ENCODE data around the gene FAM90A1. TPM values are rescaled to one million over a fixed set of nuclear protein-coding genes. Genes with fewer than 3 reads are reported as not detected.
A peak's percentile ranks its signal among the peaks of the same experiment; 100 is the strongest.
"Not testable (repeated sequence)": the region's sequence is repeated elsewhere in the genome, so short reads cannot be mapped to it uniquely, and the experiment has no call there.

The FAM90A1 gene
- total RNA-seq, 1 donor = not detected

GRCh38 chr12:8235316-8236157 is 8.1 kb upstream of the FAM90A1 start:
- DNase-seq (ENCODE audit: low read depth) = peak; percentile 52
- not testable (repeated sequence) for H3K4me3 ChIP-seq (ENCODE audit: low read depth, low read length)

DNA sequence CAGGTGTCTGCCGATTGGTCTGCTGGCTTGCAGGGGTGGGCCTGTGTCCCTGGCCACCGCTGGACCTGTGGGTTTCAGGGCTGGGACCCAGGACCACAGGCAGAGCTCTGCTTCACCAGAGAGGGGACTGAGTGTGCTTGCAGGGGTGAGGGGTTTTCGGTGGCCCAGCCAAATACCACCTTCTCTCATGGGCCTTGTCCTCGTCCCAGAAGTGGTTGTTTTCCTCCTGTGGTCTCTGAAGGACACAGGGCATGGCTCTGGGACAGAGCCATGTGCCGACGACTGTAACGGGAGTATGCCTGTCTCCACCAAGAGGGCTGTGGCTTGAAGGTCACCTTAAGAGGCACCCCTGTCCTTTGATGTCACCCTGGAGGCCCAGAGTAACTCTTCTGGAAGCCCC is 7.3 kb upstream of the FAM90A1 start:
- DNase-seq (ENCODE audit: low read depth); H3K4me3 ChIP-seq (ENCODE audit: low read depth, low read length): not testable (repeated sequence)

GRCh38 chr12:8233935-8234495 is 6.6 kb upstream of the FAM90A1 start:
- not testable (repeated sequence) for H3K4me3 ChIP-seq (ENCODE audit: low read depth, low read length); DNase-seq (ENCODE audit: low read depth)

- not testable (repeated sequence) for DNase-seq (ENCODE audit: low read depth); H3K4me3 ChIP-seq (ENCODE audit: low read depth, low read length)
These were observed 6.0 kb upstream of the FAM90A1 start for GRCh38 chr12:8233300-8233855.

DNA sequence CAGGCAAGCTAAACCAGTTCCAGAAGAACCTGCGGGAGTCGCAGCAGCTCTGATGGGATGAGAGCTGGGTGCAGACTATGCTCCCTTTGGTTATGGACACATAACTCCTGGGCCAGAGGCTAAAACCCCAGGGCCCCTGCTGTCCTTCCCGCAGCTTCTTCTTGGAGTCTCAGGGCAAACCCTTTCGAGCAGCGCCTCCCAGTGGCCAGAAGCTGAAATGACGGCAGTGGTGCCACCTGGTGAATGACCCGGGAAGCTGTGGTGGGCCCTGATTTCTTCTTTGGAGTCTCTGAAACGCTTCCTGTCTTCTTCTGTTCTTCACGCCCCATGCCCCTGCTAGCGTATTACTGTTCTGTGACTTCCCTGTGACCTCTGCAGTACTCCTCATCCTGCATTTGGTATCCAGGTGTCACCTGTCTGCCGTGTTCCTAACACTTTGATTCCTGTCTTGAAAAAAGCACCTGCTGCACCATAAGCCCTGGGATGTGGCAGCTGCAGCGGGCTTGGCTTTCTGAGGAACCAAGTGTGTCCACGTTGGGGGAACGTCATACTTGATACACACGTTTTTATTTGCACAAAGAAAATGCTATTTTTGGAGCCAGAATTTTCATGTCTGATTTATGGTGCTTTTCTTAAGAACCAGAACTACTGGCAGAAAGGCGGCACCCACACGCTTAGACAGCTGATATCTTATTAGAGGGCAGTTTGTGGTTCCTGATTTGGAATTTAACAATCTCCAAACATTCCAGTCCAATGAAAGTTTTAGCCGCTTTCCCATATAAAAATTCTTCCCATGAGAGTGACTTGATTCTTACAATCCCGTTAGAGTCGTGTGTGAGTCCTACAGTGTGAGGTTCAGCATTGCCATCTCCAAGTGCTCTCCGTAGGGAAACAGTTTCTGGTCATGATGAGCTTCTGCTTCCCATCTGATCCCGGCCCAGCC is 4.5 kb upstream of the FAM90A1 start:
- DNase-seq (ENCODE audit: low read depth) = peak; percentile 76

DNA sequence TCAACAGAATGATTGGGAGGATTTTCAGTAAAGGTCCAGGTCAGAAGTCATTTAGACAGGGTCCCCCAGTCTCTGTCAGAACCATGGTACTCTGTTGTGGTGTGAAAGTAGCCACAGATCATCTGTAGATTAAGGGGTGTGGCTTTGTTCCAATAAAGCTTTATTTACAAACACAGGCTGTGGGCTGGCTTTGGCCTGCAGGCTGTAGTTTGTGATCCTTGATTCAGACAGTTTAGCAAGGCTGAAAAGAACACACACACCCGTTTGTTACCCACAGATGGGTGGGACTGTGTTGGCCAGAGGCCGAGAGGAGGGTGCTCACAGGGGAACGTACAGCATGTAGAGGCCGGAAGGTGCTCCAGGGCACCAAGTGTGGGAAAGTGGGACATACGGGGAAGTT is 3.6 kb upstream of the FAM90A1 start:
- DNase-seq (ENCODE audit: low read depth); H3K4me3 ChIP-seq (ENCODE audit: low read depth, low read length): not testable (repeated sequence)

More for the DNA sequence above, 4.5 kb upstream of the FAM90A1 start:
- TF ChIP-seq, protein P1, sequence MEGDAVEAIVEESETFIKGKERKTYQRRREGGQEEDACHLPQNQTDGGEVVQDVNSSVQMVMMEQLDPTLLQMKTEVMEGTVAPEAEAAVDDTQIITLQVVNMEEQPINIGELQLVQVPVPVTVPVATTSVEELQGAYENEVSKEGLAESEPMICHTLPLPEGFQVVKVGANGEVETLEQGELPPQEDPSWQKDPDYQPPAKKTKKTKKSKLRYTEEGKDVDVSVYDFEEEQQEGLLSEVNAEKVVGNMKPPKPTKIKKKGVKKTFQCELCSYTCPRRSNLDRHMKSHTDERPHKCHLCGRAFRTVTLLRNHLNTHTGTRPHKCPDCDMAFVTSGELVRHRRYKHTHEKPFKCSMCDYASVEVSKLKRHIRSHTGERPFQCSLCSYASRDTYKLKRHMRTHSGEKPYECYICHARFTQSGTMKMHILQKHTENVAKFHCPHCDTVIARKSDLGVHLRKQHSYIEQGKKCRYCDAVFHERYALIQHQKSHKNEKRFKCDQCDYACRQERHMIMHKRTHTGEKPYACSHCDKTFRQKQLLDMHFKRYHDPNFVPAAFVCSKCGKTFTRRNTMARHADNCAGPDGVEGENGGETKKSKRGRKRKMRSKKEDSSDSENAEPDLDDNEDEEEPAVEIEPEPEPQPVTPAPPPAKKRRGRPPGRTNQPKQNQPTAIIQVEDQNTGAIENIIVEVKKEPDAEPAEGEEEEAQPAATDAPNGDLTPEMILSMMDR (IDR thresholded peaks at IDR 0.05; ENCODE audit: insufficient read depth, low read length) = peak; percentile 52
- not testable (repeated sequence) for H3K4me3 ChIP-seq (ENCODE audit: low read depth, low read length)

- peak; percentile 2 for DNase-seq (ENCODE audit: low read depth)
- H3K4me3 ChIP-seq (ENCODE audit: low read depth, low read length) = not testable (repeated sequence)
These were observed 2.1 kb upstream of the FAM90A1 start for GRCh38 chr12:8229486-8229885.

DNA sequence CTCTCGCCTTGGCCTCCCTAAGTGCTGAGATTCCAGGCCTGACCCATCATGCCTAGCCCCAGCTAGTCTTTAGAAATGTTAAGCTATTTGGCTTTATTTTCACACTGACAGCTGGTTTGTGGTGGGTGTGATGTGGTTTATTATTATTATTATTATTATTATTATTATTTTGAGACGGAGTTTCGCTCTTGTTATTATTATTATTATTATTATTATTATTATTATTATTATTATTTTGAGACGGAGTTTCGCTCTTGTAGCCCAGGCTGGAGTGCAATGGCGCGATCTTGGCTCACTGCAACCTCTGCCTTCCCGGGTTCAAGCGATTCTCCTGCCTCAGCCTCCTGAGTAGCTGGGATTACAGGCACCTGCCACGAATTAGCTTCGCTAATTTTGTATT is 1.2 kb upstream of the FAM90A1 start:
- not testable (repeated sequence) for H3K4me3 ChIP-seq (ENCODE audit: low read depth, low read length); DNase-seq (ENCODE audit: low read depth)

GRCh38 chr12:8227732-8228077 is 287 bp upstream of the FAM90A1 start:
- H3K4me3 ChIP-seq (ENCODE audit: low read depth, low read length) = peak overlapping the region; percentile 35
- not testable (repeated sequence) for DNase-seq (ENCODE audit: low read depth)

DNA sequence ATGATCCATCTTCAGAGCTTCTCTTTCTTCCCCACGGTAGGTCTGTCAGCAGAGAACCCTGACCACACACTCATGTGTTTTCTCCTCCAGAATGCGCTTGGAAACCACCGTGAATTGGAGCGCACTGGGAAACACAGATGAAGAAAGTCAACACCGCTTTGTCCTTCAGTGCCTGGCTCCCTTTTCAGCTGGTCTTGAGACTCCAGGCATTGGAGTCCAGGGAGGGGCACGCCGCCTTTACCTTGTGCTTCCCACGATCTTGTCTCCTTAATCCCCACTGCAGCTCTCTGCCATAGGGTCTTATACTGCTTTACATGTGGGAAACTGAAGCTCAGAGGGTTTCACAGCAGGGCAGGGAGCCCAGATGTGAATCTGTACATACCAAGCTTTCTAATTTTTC is 1.1 kb downstream of the FAM90A1 start:
- H3K4me3 ChIP-seq (ENCODE audit: low read depth, low read length) = no peak overlapping the region
- TF ChIP-seq, protein P1 (IDR thresholded peaks at IDR 0.05; ENCODE audit: insufficient read depth, low read length) = no peak
- no peak for DNase-seq (ENCODE audit: low read depth)

GRCh38 chr12:8224782-8225181 is 2.6 kb downstream of the FAM90A1 start:
- DNase-seq (ENCODE audit: low read depth); H3K4me3 ChIP-seq (ENCODE audit: low read depth, low read length): not testable (repeated sequence)

DNA sequence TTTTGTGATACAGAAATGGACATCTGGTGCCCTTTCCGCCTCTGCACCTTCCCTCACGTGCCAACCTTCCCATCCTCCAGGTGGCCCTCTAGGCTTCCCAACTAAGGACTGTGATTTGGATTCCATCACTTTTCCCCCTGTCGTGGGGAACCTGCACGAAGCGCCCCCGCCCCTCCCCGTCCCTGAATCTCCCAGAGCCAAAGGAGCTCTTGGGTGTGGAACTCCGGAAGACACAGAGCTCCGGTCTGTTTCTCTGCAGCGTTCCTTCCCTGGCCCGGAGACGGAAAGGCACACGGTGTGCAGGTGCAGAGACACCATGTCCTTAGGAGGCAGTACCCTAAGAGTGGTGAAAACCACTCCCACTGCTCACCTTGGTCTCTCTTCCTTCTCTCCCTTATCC is 3.8 kb downstream of the FAM90A1 start:
- not testable (repeated sequence) for H3K4me3 ChIP-seq (ENCODE audit: low read depth, low read length); DNase-seq (ENCODE audit: low read depth)

GRCh38 chr12:8222303-8222702 is 5.1 kb downstream of the FAM90A1 start:
- not testable (repeated sequence) for H3K4me3 ChIP-seq (ENCODE audit: low read depth, low read length); DNase-seq (ENCODE audit: low read depth)

DNA sequence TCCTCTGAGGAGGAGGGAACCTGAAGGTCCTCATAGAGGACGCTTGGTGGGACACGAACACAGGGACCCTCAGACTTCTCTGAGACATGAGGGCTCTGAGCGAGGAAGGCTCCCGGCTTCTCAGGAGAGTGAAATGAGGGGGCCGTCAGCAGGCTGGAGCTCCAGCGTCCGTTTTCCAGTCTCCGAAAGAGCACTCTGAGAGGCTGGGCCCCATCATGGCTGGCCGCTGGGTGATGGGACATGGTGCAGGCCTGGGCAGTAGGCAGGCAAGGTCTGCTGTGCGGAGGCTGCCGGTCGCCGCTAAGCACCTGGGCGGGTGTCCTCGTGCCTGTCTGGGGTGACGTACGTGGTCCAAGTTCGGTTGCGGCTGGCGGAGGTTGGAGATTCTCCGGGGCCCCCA is 5.6 kb downstream of the FAM90A1 start:
- not testable (repeated sequence) for DNase-seq (ENCODE audit: low read depth); H3K4me3 ChIP-seq (ENCODE audit: low read depth, low read length)

DNA sequence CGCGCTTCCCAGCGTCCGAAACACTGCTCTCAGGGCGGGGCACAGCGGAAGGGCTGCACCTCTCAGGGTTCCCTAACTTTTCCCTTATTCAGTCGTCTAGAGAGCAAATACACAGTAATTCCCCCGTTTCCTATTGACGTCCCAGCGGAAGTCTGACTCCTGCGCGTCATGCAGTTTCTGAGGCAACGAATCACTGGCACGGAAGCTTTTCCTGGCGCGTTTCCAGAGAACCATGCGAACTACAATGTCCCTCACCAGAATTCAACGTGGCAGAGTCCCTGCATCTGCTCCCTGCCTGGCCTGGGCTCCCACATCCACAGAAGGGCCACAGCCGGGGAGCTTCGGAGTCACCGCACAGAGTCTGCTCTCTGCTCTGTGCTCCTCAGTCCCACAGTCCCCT is 6.0 kb downstream of the FAM90A1 start:
- not testable (repeated sequence) for DNase-seq (ENCODE audit: low read depth); H3K4me3 ChIP-seq (ENCODE audit: low read depth, low read length)
